GM19328 (cell line): ENCODE measurements around the gene TRIML2.
"Not testable (repeated sequence)": the region's sequence is repeated elsewhere in the genome, so short reads cannot be mapped to it uniquely, and the experiment has no call there.

Experiments used
- ATAC-seq: cut with Tn5 transposase; IDR thresholded peaks from one replicate; pipeline ENCODE4 v1.9.1; 2021; ENCODE audit warnings: mild to moderate bottlenecking, moderate library complexity; ENCODE audit not compliant: unreplicated experiment

TRIML2 gene

GRCh38 chr4:188107931-188108843, 1.2 kb downstream of the TRIML2 start:
- ATAC-seq, result no peak

GRCh38 chr4:188106454-188106853, 2.9 kb downstream of the TRIML2 start:
- ATAC-seq, result no peak

- no peak for ATAC-seq
Observed at GRCh38 chr4:188092824-188093223, 16.6 kb downstream of the TRIML2 start.

DNA sequence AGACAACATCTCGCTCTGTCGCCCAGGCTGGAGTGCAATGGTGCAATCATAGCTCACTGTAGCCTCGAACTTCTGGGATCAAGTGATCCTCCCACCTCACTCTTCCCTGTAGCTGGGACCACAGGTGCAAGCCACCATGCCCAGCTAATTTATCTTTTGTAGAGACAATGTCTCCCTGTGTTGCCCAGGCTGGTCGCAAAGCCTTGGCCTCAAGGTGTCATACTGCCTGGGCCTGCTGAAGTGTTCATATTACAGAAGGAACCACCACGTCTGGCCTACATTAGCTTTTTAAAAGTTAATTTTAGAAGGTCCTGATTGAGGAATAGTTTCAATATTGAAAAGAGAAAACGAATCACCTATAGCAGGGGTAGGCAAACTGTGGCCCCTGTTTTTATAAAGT, 22.5 kb downstream of the TRIML2 start:
- no peak for ATAC-seq

- ATAC-seq, result no peak
Observed at GRCh38 chr4:188082796-188083195, 26.6 kb downstream of the TRIML2 start.

GRCh38 chr4:188078116-188078515, 31.3 kb downstream of the TRIML2 start:
- no peak for ATAC-seq

DNA sequence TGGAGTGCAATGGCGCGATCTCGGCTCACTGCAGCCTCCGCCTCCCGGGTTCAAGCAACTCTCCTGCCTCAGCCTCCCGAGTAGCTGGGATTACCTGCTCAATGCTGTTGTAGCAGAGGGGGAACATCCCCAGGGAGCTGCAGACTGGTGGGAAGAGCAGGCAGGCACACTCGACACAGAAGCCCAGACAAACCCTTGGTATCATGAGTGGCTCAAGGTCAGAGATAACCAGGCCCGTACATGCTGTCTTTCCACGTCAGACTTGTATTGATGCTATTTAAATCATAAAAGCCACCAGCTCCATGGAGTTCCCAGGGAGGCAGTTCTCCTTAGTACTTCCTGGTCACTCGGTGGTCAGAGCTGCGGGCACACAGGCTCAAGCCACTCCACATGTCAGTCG, 33.2 kb downstream of the TRIML2 start:
- ATAC-seq, result no peak

DNA sequence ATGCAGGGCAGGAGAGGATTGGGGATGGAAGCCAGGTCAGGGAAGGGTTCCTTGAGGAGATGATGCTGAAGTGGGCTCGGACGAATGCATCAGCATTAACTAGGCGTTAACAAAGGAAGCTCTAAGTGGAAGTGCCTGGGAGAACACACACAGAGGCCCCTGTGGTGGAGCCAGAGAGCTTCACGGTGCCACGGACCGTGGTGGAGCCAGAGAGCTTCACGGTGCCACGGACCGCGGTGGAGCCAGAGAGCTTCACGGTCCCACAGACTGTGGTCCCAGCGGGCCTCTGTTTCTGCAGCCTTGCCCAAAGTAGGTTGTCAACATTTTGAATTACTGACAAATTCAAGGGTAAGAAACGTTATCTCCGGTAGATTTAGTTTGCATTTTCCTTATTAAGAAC, 48.3 kb downstream of the TRIML2 start:
- ATAC-seq, result no peak

DNA sequence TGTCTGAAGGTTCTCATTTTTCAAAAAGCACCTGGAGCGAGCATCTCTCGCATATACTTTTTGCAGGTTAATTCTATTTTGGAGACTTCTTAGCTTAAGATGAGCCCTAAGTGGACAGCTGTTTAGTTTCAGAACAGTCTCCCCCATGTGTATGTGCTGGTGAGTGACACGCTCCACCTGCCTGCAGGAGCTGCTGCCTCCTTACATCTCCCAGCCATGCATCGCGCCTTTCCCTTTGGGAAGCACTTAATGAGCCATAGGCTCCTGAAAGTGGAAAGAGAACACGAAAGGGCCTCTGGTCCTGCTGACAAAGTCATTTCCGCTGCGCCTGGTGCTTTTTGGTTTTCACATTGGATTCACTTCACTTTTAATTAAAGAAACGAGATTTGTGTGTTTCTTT, 56.1 kb downstream of the TRIML2 start:
- no peak for ATAC-seq

DNA sequence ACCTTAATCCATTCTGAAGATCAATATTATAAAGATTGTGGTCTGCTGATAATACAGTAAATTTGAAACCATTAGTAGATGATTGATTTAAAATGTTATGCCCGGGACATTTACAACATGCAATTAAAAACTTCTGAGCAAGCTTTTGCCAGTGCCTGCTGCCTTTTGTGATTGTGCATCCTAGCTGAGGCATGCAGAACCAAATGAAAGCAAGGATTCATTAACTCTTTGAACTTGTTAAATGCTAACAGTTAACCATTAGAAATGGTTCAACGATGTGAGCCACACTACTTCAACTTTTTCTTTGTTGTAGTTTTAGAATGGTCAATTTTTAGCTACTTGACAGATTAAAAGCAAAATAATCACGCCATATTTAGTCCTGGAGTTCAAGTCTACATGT, 62.7 kb downstream of the TRIML2 start:
- no peak for ATAC-seq

- ATAC-seq, result not testable (repeated sequence)
Observed at GRCh38 chr4:188045461-188045860, 63.9 kb downstream of the TRIML2 start.

GRCh38 chr4:188043154-188043553, 66.2 kb downstream of the TRIML2 start:
- no peak for ATAC-seq

- no peak for ATAC-seq
Observed at GRCh38 chr4:188042191-188042590, 67.2 kb downstream of the TRIML2 start.

GRCh38 chr4:188041721-188042120, 67.7 kb downstream of the TRIML2 start:
- ATAC-seq, result no peak
